DOHH2 (cell line): ENCODE measurements around the gene NEK4.

ENCODE experiments used
- H3F3A ChIP-seq: fragments of 200-600 bp; sonication (generic), shearing (Covaris generic); 2 replicates; pipeline ENCODE4 v1.6.0; 2016; ENCODE audit warnings: antibody characterized with exemption, mild to moderate bottlenecking; ENCODE audit not compliant: control insufficient read depth, insufficient read depth
- H3K27ac ChIP-seq: fragments of 200-600 bp; sonication (generic); 2 replicates; pipeline ENCODE4 v1.5.1; 2014; ENCODE audit warnings: low read depth, mild to moderate bottlenecking, low read length, moderate library complexity
- H3K27me3 ChIP-seq: fragments of 200-600 bp; sonication (generic); 2 replicates; pipeline ENCODE4 v1.6.1; 2014; ENCODE audit warnings: mild to moderate bottlenecking, low read length, mixed read lengths; ENCODE audit not compliant: control insufficient read depth
- H3K36me3 ChIP-seq: fragments of 200-600 bp; sonication (generic); 2 replicates; pipeline ENCODE4 v1.6.1; 2014; ENCODE audit warnings: mild to moderate bottlenecking, low read length, moderate library complexity, mixed read lengths; ENCODE audit not compliant: control insufficient read depth
- H3K4me1 ChIP-seq: fragments of 200-600 bp; sonication (generic); 2 replicates; pipeline ENCODE4 v1.6.1; 2014; ENCODE audit warnings: mild to moderate bottlenecking, low read length, mixed read lengths; ENCODE audit not compliant: control insufficient read depth
- H3K4me2 ChIP-seq: fragments of 200-600 bp; sonication (generic); 2 replicates; pipeline ENCODE4 v1.6.0; 2014; ENCODE audit warnings: mild to moderate bottlenecking, low read length, moderate library complexity
- H3K4me3 ChIP-seq: fragments of 200-600 bp; sonication (generic); 2 replicates; pipeline ENCODE4 v1.5.1; 2014; ENCODE audit warnings: mild to moderate bottlenecking, low read length, mixed read lengths
- H3K79me2 ChIP-seq: fragments of 200-600 bp; sonication (generic); 2 replicates; pipeline ENCODE4 v1.6.1; 2014; ENCODE audit warnings: mild to moderate bottlenecking, low read length, mixed read lengths; ENCODE audit not compliant: control insufficient read depth
- H3K9me2 ChIP-seq: fragments of 200-600 bp; sonication (generic); replicated peaks from 2 replicates; pipeline ENCODE4 v1.6.1; 2014; ENCODE audit warnings: mild to moderate bottlenecking, low read length, mixed read lengths; ENCODE audit not compliant: control insufficient read depth
- H3K9me3 ChIP-seq: fragments of 200-600 bp; sonication (generic); 2 replicates; pipeline ENCODE4 v1.6.1; 2014; ENCODE audit warnings: antibody characterized with exemption, low read length, mixed read lengths; ENCODE audit not compliant: control insufficient read depth, insufficient read depth
- H4K20me1 ChIP-seq: fragments of 200-600 bp; sonication (generic); 2 replicates; pipeline ENCODE4 v1.6.0; 2014; ENCODE audit warnings: low read depth, mild to moderate bottlenecking, antibody characterized with exemption, low read length, moderate library complexity; ENCODE audit not compliant: control insufficient read depth, insufficient read depth
- EZH2phosphoT487 ChIP-seq: fragments of 200-600 bp; sonication (generic); IDR thresholded peaks from 2 replicates; pipeline ENCODE4 v1.6.1; 2017; ENCODE audit warnings: borderline replicate concordance, mild to moderate bottlenecking, antibody characterized with exemption, low read length, moderate library complexity, mixed read lengths
- TF ChIP-seq, protein P1 (sequence below): fragments of 200-600 bp; sonication (generic); IDR thresholded peaks from one replicate; pipeline ENCODE4 v1.5.1; 2014; ENCODE audit warnings: antibody characterized with exemption, mild to moderate bottlenecking, low read depth, low read length; ENCODE audit not compliant: poor library complexity, severe bottlenecking

The NEK4 gene

GRCh38 chr3:52817221-52817620, 46.5 kb upstream of the NEK4 start:
- Histone ChIP-seq H3K36me3 (no peaks in the 10 kb centered on the region), H3K4me3 (no peak overlapping the region), H4K20me1 (no peaks in the 10 kb centered on the region; the same call in 1 of the 2 replicates), H3K79me2 (no peaks in the 10 kb centered on the region), H3K9me2 (no peaks in the 10 kb centered on the region), H3K27ac (no peak overlapping the region), H3F3A (no peaks in the 10 kb centered on the region), H3K9me3 (no peaks in the 10 kb centered on the region), H3K4me1 (no peaks in the 10 kb centered on the region), H3K27me3 (no peaks in the 10 kb centered on the region), H3K4me2 (no peak overlapping the region)
- TF ChIP-seq, protein P1, sequence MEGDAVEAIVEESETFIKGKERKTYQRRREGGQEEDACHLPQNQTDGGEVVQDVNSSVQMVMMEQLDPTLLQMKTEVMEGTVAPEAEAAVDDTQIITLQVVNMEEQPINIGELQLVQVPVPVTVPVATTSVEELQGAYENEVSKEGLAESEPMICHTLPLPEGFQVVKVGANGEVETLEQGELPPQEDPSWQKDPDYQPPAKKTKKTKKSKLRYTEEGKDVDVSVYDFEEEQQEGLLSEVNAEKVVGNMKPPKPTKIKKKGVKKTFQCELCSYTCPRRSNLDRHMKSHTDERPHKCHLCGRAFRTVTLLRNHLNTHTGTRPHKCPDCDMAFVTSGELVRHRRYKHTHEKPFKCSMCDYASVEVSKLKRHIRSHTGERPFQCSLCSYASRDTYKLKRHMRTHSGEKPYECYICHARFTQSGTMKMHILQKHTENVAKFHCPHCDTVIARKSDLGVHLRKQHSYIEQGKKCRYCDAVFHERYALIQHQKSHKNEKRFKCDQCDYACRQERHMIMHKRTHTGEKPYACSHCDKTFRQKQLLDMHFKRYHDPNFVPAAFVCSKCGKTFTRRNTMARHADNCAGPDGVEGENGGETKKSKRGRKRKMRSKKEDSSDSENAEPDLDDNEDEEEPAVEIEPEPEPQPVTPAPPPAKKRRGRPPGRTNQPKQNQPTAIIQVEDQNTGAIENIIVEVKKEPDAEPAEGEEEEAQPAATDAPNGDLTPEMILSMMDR = no peak
- TF ChIP-seq EZH2phosphoT487 = no peak

GRCh38 chr3:52816654-52817053, 45.9 kb upstream of the NEK4 start:
- Histone ChIP-seq H3K79me2 (no peaks in the 10 kb centered on the region), H3K9me3 (no peaks in the 10 kb centered on the region), H3K9me2 (no peaks in the 10 kb centered on the region), H3F3A (no peaks in the 10 kb centered on the region), H3K4me3 (no peak overlapping the region), H3K36me3 (no peaks in the 10 kb centered on the region), H3K4me1 (no peaks in the 10 kb centered on the region), H3K4me2 (no peak overlapping the region), H3K27me3 (no peaks in the 10 kb centered on the region), H3K27ac (no peak overlapping the region), H4K20me1 (no peaks in the 10 kb centered on the region; the same call in 1 of the 2 replicates)
- TF ChIP-seq EZH2phosphoT487 = no peak
- TF ChIP-seq, protein P1 = no peak

GRCh38 chr3:52816199-52816598, 45.5 kb upstream of the NEK4 start:
- no peaks in the 10 kb centered on the region for H3K36me3 ChIP-seq
- TF ChIP-seq EZH2phosphoT487 = no peak
- TF ChIP-seq, protein P1 = no peak
- H3K27me3 ChIP-seq = no peaks in the 10 kb centered on the region
- no peaks in the 10 kb centered on the region for H3F3A ChIP-seq
- no peaks in the 10 kb centered on the region; the same call in 1 of the 2 replicates for H4K20me1 ChIP-seq
- no peaks in the 10 kb centered on the region for H3K79me2 ChIP-seq
- H3K27ac ChIP-seq = no peak overlapping the region
- no peaks in the 10 kb centered on the region for H3K9me2 ChIP-seq
- H3K4me2 ChIP-seq = no peak overlapping the region
- no peaks in the 10 kb centered on the region for H3K9me3 ChIP-seq
- H3K4me1 ChIP-seq = no peaks in the 10 kb centered on the region
- H3K4me3 ChIP-seq = no peak overlapping the region
